Left kidney (tissue), 2 donors: ENCODE measurements around the gene TMEM266. TPM values are rescaled to one million over a fixed set of nuclear protein-coding genes. Genes with fewer than 3 reads are reported as not detected.

Source experiments
- DNase-seq: peaks from one replicate; pipeline ENCODE4 v3.0.0-alpha.2; 2013
- polyA plus RNA-seq: library from polyadenylated mRNA; unstranded; fragments of 120-200 nt; gene quantifications from one replicate; pipeline ENCODE4 v1.2.1, GENCODE V29; 2013; ENCODE audit not compliant: insufficient read length

TMEM266 gene
- polyA plus RNA-seq, 1 donor: 12.3 TPM

GRCh38 chr15:76203346-76204108 lies 143.7 kb downstream of the TMEM266 start:
- DNase-seq: no peak

- no peak for DNase-seq
Measured at GRCh38 chr15:76204109-76204845, 144.5 kb downstream of the TMEM266 start.

- DNase-seq: no peak
Measured at GRCh38 chr15:76204916-76205460, 145.2 kb downstream of the TMEM266 start.

GRCh38 chr15:76206325-76206976 lies 146.7 kb downstream of the TMEM266 start:
- no peak for DNase-seq

- DNase-seq: no peak
Measured at GRCh38 chr15:76208084-76208785, 148.4 kb downstream of the TMEM266 start.

- DNase-seq: no peak
Measured at GRCh38 chr15:76208786-76209424, 149.1 kb downstream of the TMEM266 start.

- DNase-seq: no peak
Measured at GRCh38 chr15:76209523-76209922, 149.7 kb downstream of the TMEM266 start.

- no peak for DNase-seq
Measured at GRCh38 chr15:76209942-76210341, 150.2 kb downstream of the TMEM266 start.

GRCh38 chr15:76215634-76216033 lies 155.8 kb downstream of the TMEM266 start:
- no peak for DNase-seq

- no peak for DNase-seq
Measured at GRCh38 chr15:76217029-76217881, 157.5 kb downstream of the TMEM266 start.

- DNase-seq: no peak
Measured at GRCh38 chr15:76217882-76218217, 158.1 kb downstream of the TMEM266 start.

- no peak for DNase-seq
Measured at GRCh38 chr15:76221085-76221767, 161.4 kb downstream of the TMEM266 start.

GRCh38 chr15:76222159-76222558 lies 162.4 kb downstream of the TMEM266 start:
- no peak for DNase-seq

- no peak for DNase-seq
Measured at GRCh38 chr15:76223521-76223920, 163.7 kb downstream of the TMEM266 start.

- DNase-seq: no peak
Measured at GRCh38 chr15:76229266-76229665, 169.5 kb downstream of the TMEM266 start.

GRCh38 chr15:76233921-76234320 lies 174.1 kb downstream of the TMEM266 start:
- no peak for DNase-seq

- no peak for DNase-seq
Measured at GRCh38 chr15:76234337-76234889, 174.6 kb downstream of the TMEM266 start.

GRCh38 chr15:76235186-76235826 lies 175.5 kb downstream of the TMEM266 start:
- peak; percentile 30 for DNase-seq

GRCh38 chr15:76236350-76236749 lies 176.6 kb downstream of the TMEM266 start:
- no peak for DNase-seq
